VCaP (cell line): ENCODE results near the gene ZMAT5.

Experiments
- H3K27ac ChIP-seq: fragments of 450-650 bp; 2 replicates; pipeline ENCODE4 v1.5.1; 2017
- CTCF ChIP-seq: fragments of 450-650 bp; conservative IDR thresholded peaks from 2 replicates; pipeline ENCODE4 v1.5.1; 2017; ENCODE audit warnings: mild to moderate bottlenecking, moderate library complexity

The ZMAT5 gene

GRCh38 chr22:29798801-29799200, 32.0 kb upstream of the ZMAT5 start:
- peak overlapping the region; percentile 91 for H3K27ac ChIP-seq
- TF ChIP-seq CTCF, result no peak

- TF ChIP-seq CTCF, result no peak
- peak overlapping the region; percentile 91 for H3K27ac ChIP-seq
Measured at GRCh38 chr22:29798318-29798717, 31.5 kb upstream of the ZMAT5 start.

GRCh38 chr22:29797351-29797750, 30.5 kb upstream of the ZMAT5 start:
- no peak for TF ChIP-seq CTCF
- H3K27ac ChIP-seq, result peak overlapping the region; percentile 91

DNA sequence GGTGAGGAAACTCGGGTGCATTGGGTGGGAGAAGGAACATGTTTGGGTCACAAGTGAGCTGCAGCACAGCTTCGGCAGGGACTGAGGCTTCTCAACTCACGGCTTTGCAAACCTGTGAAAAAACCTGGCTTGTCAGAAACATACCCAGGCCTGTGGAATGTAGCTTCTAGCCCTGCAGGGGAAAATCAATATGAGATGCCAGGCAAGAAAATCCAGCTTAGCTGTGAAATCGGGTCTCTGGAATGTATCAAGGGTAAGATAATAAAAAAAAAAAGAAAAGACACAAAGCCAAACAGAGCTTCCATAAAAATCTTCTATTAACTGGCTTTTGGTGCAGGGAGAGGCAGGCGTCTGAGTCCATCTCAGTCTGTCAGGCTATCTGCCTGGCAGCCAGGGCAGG, 28.9 kb upstream of the ZMAT5 start:
- no peak for TF ChIP-seq CTCF
- H3K27ac ChIP-seq, result peak overlapping the region; percentile 91

- no peak for TF ChIP-seq CTCF
Measured at GRCh38 chr22:29793396-29793795, 26.6 kb upstream of the ZMAT5 start.

GRCh38 chr22:29790061-29790460, 23.3 kb upstream of the ZMAT5 start:
- no peak for TF ChIP-seq CTCF
- no peak overlapping the region for H3K27ac ChIP-seq

More at GRCh38 chr22:29793396-29793795, 26.6 kb upstream of the ZMAT5 start:
- no peak overlapping the region for H3K27ac ChIP-seq

GRCh38 chr22:29788339-29789279, 21.8 kb upstream of the ZMAT5 start:
- H3K27ac ChIP-seq, result no peak overlapping the region
- TF ChIP-seq CTCF, result no peak
